Measurements from ENCODE around the gene NHLRC4. TPM values are rescaled to one million over a fixed set of nuclear protein-coding genes. Genes with fewer than 3 reads are reported as not detected.

NHLRC4 gene
- total RNA-seq, 3 donors from 2014 or later: 0.26 to 0.82 (median 0.36) TPM

- no peak for TF ChIP-seq CTCF (IDR thresholded peaks at IDR 0.05)
- intact Hi-C loops (cut with DNase I, micrococcal nuclease): no loop called here
- ATAC-seq (peak; percentile 2), DNase-seq (no peak)
- H3K9me3 ChIP-seq: no peaks in the 10 kb centered on the region
- H3K4me3 ChIP-seq: no peak overlapping the region
- H3K36me3 ChIP-seq (ENCODE audit: low read depth): no peaks in the 10 kb centered on the region
- peaks cover 38% of the 10 kb centered on the region for H3K4me1 ChIP-seq (ENCODE audit: low read depth)
These were observed 41.2 kb upstream of the NHLRC4 start for GRCh38 chr16:525520-526180.

- peak; percentile 4 for ATAC-seq
- no peak for TF ChIP-seq CTCF (IDR thresholded peaks at IDR 0.05)
- DNase-seq: peak in 1 of 3 donors; percentile 43
- H3K36me3 ChIP-seq (ENCODE audit: low read depth): no peaks in the 10 kb centered on the region
- peaks cover 38% of the 10 kb centered on the region for H3K4me1 ChIP-seq (ENCODE audit: low read depth)
- no peaks in the 10 kb centered on the region for H3K9me3 ChIP-seq
- intact Hi-C loops (cut with DNase I, micrococcal nuclease): no loop called here
- peak overlapping the region; percentile 74 for H3K4me3 ChIP-seq
These were observed 40.4 kb upstream of the NHLRC4 start for GRCh38 chr16:526181-527014.

- Histone ChIP-seq H3K4me3 (peak within 1 kb of the TSS; percentile 74), H3K9me3 (no peaks in the 10 kb centered on the region), H3K36me3 (ENCODE audit: low read depth) (no peaks in the 10 kb centered on the region), H3K4me1 (ENCODE audit: low read depth) (peaks cover 38% of the 10 kb centered on the region)
- intact Hi-C loops (cut with DNase I, micrococcal nuclease): no loop called here
- peak; percentile 80 for ATAC-seq
- DNase-seq: peak; percentile 83 to 92 (median 91)
- peak; percentile 15 for TF ChIP-seq CTCF (IDR thresholded peaks at IDR 0.05)
These were observed 39.5 kb upstream of the NHLRC4 start, which contains the start of gene CAPN15 for GRCh38 chr16:527015-527903. TSS of gene CAPN15 (plus strand) at chr16:527712. CDS start at chr16:546839, 19,127 bp downstream.

- TF ChIP-seq CTCF (IDR thresholded peaks at IDR 0.05): no peak
- Histone ChIP-seq H3K4me1 (ENCODE audit: low read depth) (peaks cover 43% of the 10 kb centered on the region), H3K9me3 (no peaks in the 10 kb centered on the region), H3K36me3 (ENCODE audit: low read depth) (no peaks in the 10 kb centered on the region), H3K4me3 (peak overlapping the region; percentile 74)
- ATAC-seq (peak; percentile 62), DNase-seq (peak; percentile 80 to 82 (median 80))
- intact Hi-C loops (cut with DNase I, micrococcal nuclease): no loop called here
These were observed 38.4 kb upstream of the NHLRC4 start for GRCh38 chr16:528111-529011.
